GM19351 (cell line): ENCODE data around the gene NWD2.

Experiments used
- ATAC-seq: cut with Tn5 transposase; IDR thresholded peaks from one replicate; pipeline ENCODE4 v1.9.1; 2021; ENCODE audit warnings: mild to moderate bottlenecking, moderate library complexity; ENCODE audit not compliant: unreplicated experiment

Gene NWD2

GRCh38 chr4:37279121-37279520 lies 34.6 kb downstream of the NWD2 start:
- no peak for ATAC-seq

- ATAC-seq: no peak
Measured at GRCh38 chr4:37279894-37280592, 35.5 kb downstream of the NWD2 start.

GRCh38 chr4:37299468-37299867 lies 54.9 kb downstream of the NWD2 start:
- no peak for ATAC-seq

- ATAC-seq: no peak
Measured at GRCh38 chr4:37304612-37305011, 60.1 kb downstream of the NWD2 start.

GRCh38 chr4:37305984-37306383 lies 61.4 kb downstream of the NWD2 start:
- ATAC-seq: no peak

GRCh38 chr4:37317104-37317643 lies 72.6 kb downstream of the NWD2 start:
- no peak for ATAC-seq

GRCh38 chr4:37320513-37321235 lies 76.1 kb downstream of the NWD2 start:
- ATAC-seq: no peak

- ATAC-seq: no peak
Measured at GRCh38 chr4:37322122-37322521, 77.6 kb downstream of the NWD2 start.

- ATAC-seq: no peak
Measured at GRCh38 chr4:37324546-37324945, 80.0 kb downstream of the NWD2 start.

GRCh38 chr4:37326852-37327251 lies 82.3 kb downstream of the NWD2 start:
- no peak for ATAC-seq

- ATAC-seq: no peak
Measured at GRCh38 chr4:37338972-37339371, 94.4 kb downstream of the NWD2 start.

GRCh38 chr4:37358748-37359147 lies 114.2 kb downstream of the NWD2 start:
- no peak for ATAC-seq

GRCh38 chr4:37359261-37359660 lies 114.7 kb downstream of the NWD2 start:
- ATAC-seq: no peak

- ATAC-seq: no peak
Measured at GRCh38 chr4:37365888-37366287, 121.3 kb downstream of the NWD2 start.

GRCh38 chr4:37367901-37368300 lies 123.4 kb downstream of the NWD2 start:
- no peak for ATAC-seq

GRCh38 chr4:37370052-37370451 lies 125.5 kb downstream of the NWD2 start:
- no peak for ATAC-seq

GRCh38 chr4:37381040-37381668 lies 136.6 kb downstream of the NWD2 start:
- ATAC-seq: no peak

GRCh38 chr4:37383579-37384229 lies 139.2 kb downstream of the NWD2 start:
- ATAC-seq: peak; percentile 75

GRCh38 chr4:37385424-37385823 lies 140.9 kb downstream of the NWD2 start:
- ATAC-seq: no peak

GRCh38 chr4:37388681-37389365 lies 144.3 kb downstream of the NWD2 start:
- no peak for ATAC-seq

GRCh38 chr4:37389366-37389765 lies 144.8 kb downstream of the NWD2 start:
- ATAC-seq: no peak
